Stimulated activated naive CD8-positive, alpha-beta T cell treated with anti-CD3 and anti-CD28 coated beads, Interleukin-15, amount 100 ng/mL, for 72 hours (primary cell): ENCODE measurements around the gene SHC3.

Experiments
- ATAC-seq: fragments of 150-1000 bp; cut with Tn5 transposase; 2 replicates; pipeline ENCODE4 v1.10.0; 2021; ENCODE audit warnings: mild to moderate bottlenecking, moderate library complexity
- DNase-seq, 2 donors: peaks; one replicate each; pipeline ENCODE4 v3.0.0; 2021 to 2022
- H3K27ac Mint-ChIP-seq, 2 donors: one replicate each; pipeline ENCODE4 v1.8.0; 2022; ENCODE audit warnings: mild to moderate bottlenecking in 2 of 2, mixed read lengths in 2 of 2, moderate library complexity in 2 of 2
- H3K27me3 Mint-ChIP-seq: one replicate; pipeline ENCODE4 v1.8.0; 2022; ENCODE audit warnings: mixed read lengths
- H3K4me1 Mint-ChIP-seq: one replicate; pipeline ENCODE4 v1.8.0; 2022; ENCODE audit warnings: mild to moderate bottlenecking, mixed read lengths
- H3K4me3 Mint-ChIP-seq, 2 donors: one replicate each; pipeline ENCODE4 v1.8.0; 2022; ENCODE audit warnings: mild to moderate bottlenecking in 2 of 2, mixed read lengths in 2 of 2, moderate library complexity in 1 of 2
- H3K9me3 Mint-ChIP-seq, 2 donors: one replicate each; pipeline ENCODE4 v1.8.0; 2022; ENCODE audit warnings: mixed read lengths in 2 of 2

The SHC3 gene

DNA sequence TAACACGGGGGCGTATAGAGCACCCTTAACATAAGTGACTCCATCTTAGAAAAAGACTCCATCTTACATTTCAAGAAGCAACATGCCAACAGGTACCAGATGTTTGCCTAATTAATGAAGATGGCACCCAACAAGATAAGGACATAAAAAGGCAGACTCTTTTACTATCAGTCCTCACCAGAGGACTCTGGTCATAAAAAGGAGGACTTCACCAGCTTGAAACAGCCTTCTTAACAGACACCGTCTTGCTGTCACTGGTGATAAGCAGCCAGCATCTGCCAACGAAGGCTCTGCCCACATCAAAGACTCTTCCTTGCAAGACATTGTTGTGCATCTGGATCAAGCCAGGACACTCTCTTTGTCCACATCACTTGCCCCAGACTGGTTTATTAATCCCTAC lies 107.0 kb downstream of the SHC3 start:
- Mint-ChIP-seq H3K9me3 (no peaks in the 10 kb centered on the region), H3K27me3 (peaks cover 6% of the 10 kb centered on the region), H3K27ac (no peak overlapping the region), H3K4me3 (no peak overlapping the region), H3K4me1 (no peaks in the 10 kb centered on the region)
- DNase-seq (no peak), ATAC-seq (no peak)

DNA sequence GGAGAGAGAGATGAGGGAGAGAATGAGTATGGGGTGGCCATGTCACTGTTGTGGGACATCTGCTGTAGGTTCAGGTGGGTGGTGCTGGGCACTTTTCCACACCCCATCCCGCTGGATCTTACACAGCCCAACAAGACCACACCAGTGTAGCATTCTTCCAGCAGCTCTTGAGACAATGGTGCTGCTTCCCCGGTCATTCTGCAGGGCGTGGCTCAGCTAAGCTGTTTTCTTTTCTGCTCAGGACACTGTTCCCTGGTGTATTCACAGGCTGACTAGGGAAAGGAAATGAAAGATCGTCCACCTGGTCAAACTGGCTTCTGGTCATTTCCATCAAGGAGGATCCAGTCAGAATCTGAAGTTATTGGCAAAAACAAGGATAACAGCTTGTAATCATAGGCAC lies 111.8 kb downstream of the SHC3 start:
- H3K4me3 Mint-ChIP-seq, result no peak overlapping the region
- ATAC-seq, result no peak
- H3K27me3 Mint-ChIP-seq, result peaks cover 7% of the 10 kb centered on the region
- DNase-seq, result no peak
- no peaks in the 10 kb centered on the region for H3K9me3 Mint-ChIP-seq
- H3K4me1 Mint-ChIP-seq, result no peaks in the 10 kb centered on the region
- no peak overlapping the region for H3K27ac Mint-ChIP-seq

DNA sequence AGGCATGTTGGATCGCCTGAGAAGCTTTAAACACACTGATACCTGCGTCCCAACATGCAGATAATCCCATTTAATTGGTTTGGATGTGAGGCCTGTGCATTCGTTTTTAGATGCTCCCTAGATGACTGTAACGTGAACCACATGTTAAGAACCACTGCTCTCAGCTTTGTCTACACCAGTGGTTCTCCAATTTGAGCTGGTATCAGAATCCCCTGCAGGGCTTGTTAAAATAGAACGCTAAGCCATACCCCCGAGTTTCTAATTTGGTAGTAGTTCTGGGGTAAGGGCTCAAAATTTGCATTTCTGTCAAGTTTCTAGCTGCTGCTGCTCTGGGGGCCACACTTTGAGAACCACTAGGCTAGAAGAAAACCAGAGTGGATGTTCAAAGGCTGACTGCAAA lies 112.7 kb downstream of the SHC3 start:
- peaks cover 7% of the 10 kb centered on the region for H3K27me3 Mint-ChIP-seq
- H3K9me3 Mint-ChIP-seq, result no peaks in the 10 kb centered on the region
- no peak for ATAC-seq
- no peak overlapping the region for H3K27ac Mint-ChIP-seq
- DNase-seq, result no peak
- H3K4me3 Mint-ChIP-seq, result no peak overlapping the region
- no peaks in the 10 kb centered on the region for H3K4me1 Mint-ChIP-seq

DNA sequence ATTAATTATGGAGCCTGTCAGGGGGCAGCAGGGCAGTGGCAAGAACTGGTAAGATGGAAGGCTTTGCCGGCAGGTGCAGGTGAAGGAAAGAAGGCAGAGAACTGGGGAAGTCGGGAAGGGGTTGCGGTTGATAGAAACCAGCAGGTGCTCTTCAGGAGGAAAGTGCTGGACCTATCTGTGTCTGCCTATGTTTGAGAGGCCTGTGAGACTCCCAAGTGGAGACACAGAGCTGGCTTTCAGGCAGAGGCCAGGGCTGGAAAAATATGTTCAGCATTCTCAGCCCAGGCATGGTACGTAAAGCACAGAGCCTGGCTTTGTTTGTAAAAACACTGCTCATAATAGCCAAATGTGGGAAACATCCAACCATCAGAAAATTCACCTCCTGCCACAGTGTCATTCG lies 117.8 kb downstream of the SHC3 start:
- no peaks in the 10 kb centered on the region for H3K27me3 Mint-ChIP-seq
- H3K9me3 Mint-ChIP-seq, result no peaks in the 10 kb centered on the region
- H3K4me3 Mint-ChIP-seq, result no peak overlapping the region
- H3K4me1 Mint-ChIP-seq, result no peaks in the 10 kb centered on the region
- no peak overlapping the region for H3K27ac Mint-ChIP-seq
- ATAC-seq, result no peak
- DNase-seq, result no peak

DNA sequence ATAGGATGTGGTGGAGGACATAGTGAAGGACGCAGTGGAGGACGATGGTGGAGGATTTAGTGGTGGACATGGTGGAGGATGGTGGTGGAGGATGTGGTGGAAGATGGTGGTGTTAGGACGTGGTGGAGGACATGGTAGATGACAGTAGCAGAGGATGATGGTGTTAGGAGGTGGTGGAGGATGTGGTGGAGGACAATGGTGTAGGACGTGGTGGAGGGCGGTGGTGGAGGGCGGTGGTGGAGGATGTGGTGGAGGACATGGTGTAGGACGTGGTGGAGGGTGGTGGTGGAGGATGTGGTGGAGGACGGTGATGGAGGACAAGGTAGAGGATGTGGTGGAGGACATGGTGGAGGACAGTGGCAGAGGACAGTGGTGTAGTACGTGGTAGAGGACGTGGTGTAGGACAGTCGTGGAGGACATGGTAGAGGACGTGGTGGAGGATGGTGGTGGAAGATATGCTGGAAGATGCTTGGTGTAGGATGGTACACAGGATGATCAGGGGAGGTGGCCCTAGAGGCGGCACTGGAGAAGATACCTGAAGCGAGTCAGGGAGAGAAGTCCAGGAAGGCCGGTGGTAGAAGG lies 118.6 kb downstream of the SHC3 start:
- ATAC-seq (peak; percentile 58), DNase-seq (peak in 1 of 2 donors; percentile 25)
- no peaks in the 10 kb centered on the region for H3K9me3 Mint-ChIP-seq
- no peak overlapping the region for H3K27ac Mint-ChIP-seq
- H3K27me3 Mint-ChIP-seq, result no peaks in the 10 kb centered on the region
- no peak overlapping the region for H3K4me3 Mint-ChIP-seq
- no peaks in the 10 kb centered on the region for H3K4me1 Mint-ChIP-seq

DNA sequence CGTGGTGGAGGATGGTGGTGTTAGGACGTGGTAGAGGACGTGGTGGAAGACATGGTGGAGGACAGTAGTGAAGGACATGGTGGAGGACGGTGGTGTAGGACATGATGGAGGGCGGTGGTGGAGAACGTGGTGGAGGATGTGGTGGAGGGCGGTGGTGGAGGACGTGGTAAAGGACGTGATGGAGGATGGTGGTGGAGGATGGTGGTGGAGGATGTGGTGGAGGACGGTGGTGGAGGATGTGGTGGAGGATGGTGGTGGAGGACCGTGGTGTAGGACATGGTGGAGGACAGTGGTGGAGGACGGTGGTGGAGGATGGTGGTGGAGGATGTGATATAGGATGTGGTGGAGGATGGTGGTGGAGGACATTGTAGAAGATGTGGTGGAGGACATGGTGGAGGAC lies 119.7 kb downstream of the SHC3 start:
- peak; percentile 13 for ATAC-seq
- no peaks in the 10 kb centered on the region for H3K27me3 Mint-ChIP-seq
- H3K4me1 Mint-ChIP-seq, result no peaks in the 10 kb centered on the region
- H3K27ac Mint-ChIP-seq, result no peak overlapping the region
- DNase-seq, result no peak
- no peaks in the 10 kb centered on the region for H3K9me3 Mint-ChIP-seq
- no peak overlapping the region for H3K4me3 Mint-ChIP-seq

DNA sequence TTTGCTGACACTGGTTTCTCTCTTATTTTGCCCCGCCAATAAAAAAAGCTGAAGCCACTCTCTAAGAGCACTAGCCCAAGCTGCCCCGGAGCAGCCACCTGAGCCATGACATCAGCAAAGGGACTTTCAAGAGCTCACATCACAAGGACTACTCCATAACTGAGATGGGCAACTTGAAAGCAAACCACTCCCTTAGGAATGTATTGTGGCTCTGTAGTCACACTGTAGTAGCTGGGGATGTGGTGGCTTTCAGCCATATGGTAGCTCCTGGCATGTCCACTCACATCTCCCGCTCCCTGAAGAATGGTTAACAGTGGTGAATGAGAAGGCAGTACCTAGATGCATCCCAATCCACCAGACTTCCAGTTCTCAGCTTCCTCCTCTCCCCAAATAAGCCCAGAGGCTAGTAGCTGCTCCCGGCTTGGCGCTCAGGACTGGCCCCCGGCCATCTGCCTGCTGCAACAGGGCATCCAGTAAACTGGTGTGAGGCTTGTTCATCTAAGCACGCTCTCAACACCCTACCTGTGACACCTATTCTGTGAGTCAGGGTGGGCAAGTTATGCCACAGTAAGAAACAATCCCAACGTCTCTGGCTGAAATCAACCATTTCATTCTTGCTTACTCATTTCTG lies 123.6 kb downstream of the SHC3 start:
- ATAC-seq (no peak), DNase-seq (no peak)
- Mint-ChIP-seq H3K4me3 (no peak overlapping the region), H3K4me1 (no peaks in the 10 kb centered on the region), H3K27me3 (no peaks in the 10 kb centered on the region), H3K27ac (no peak overlapping the region), H3K9me3 (no peaks in the 10 kb centered on the region)

DNA sequence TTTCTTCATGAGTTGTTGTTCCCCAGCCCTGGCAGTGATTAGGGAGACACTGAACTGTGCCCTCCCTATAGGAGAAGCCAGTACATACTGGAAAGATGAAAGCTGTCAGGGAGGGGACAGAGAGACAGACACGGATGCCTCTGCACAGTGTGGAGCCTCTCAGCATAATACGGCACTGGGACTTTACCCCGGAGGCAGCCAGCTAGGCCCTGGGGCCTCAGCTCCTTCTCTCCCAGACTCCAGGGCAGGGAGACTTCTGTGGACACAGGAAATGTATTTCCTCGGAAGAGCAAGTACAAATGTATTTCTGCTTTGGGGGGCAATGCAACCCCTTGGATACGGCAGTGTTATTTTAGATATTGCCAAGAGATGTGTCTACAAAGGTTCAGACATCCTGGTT lies 125.3 kb downstream of the SHC3 start:
- DNase-seq (no peak), ATAC-seq (no peak)
- Mint-ChIP-seq H3K4me3 (no peak overlapping the region), H3K27me3 (peaks cover under 1% of the 10 kb centered on the region), H3K27ac (no peak overlapping the region), H3K9me3 (no peaks in the 10 kb centered on the region), H3K4me1 (no peaks in the 10 kb centered on the region)

DNA sequence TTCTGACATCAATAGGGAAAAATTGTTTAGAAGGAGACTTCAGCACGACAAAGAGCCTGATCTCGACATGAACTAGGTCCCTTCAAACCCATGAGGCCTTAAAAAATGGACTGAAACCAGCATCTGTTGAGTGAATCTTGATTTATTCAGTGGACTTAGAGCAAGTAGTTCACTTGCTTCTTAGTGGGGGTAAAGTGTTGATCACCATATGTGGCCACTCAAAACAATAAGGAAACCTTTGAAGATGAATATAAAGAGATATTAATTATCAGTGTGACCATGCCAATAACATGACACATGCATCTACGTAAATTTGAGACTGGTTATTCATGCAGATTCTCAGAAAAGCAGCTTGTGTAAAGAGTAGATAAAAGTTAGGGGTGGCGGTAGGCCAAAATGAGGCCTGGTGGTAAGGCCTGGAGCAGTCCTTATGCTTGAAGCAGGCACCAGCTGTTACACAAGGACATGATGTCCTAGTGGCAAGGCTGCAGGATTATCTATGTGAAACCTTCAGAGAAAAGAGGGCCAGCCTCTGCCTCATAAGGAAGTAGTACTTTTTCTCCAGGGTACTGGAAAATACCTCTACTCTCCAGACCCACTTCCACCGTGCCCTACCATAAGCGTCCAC lies 126.0 kb downstream of the SHC3 start:
- Mint-ChIP-seq H3K27me3 (peaks cover 8% of the 10 kb centered on the region), H3K4me1 (no peaks in the 10 kb centered on the region), H3K4me3 (no peak overlapping the region), H3K27ac (no peak overlapping the region), H3K9me3 (no peaks in the 10 kb centered on the region)
- DNase-seq (no peak), ATAC-seq (no peak)

DNA sequence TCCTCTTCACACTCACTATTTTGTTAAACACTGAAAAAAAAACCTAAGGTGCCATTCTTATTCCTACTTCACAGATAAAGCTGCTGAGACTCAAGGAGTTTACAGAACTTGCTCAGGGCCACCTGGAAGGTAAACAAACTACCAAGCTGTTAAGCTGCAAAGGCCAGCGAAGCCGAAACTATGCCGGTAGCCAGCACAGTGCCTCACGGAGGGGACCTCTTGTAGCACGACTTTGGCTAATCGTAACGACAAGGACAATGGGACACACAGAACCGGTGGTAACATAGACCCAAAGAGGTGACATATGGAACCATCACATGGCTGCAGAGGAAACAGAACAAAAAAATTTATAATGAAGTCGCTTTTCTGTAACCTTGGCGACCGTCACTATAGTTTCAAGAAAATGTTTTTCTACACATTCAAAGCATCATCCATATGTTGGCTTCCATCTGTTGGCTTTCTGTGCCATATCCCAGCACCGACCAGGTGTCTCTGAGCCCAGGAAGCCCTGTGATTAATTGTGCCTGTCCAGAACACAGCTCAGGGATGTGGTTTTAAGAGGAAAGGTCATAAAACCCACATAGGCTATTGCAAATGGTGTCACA lies 127.1 kb downstream of the SHC3 start:
- DNase-seq, result no peak
- no peak for ATAC-seq
- peaks cover 18% of the 10 kb centered on the region for H3K27me3 Mint-ChIP-seq
- H3K4me1 Mint-ChIP-seq, result no peaks in the 10 kb centered on the region
- no peak overlapping the region for H3K27ac Mint-ChIP-seq
- H3K9me3 Mint-ChIP-seq, result no peaks in the 10 kb centered on the region
- no peak overlapping the region for H3K4me3 Mint-ChIP-seq

DNA sequence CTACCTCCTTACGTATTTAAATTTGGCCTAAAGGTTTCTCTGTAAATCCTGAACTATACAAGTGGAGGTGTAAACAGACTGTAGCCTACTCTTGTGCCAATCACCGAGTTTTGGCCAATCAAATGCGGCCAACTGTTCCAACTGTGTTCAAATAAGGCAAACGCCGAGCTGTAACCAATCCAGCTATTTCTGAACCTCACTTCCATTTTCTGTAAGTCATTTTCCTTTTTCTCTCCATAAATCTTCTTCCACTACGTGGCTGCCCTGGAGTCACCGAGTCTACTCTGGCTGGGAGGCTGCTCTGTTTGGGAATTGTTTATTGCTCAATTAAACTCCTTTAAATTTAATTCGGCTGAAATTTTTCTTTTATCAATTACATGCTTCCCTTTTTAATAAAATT lies 129.0 kb downstream of the SHC3 start:
- no peaks in the 10 kb centered on the region for H3K4me1 Mint-ChIP-seq
- DNase-seq, result no peak

DNA sequence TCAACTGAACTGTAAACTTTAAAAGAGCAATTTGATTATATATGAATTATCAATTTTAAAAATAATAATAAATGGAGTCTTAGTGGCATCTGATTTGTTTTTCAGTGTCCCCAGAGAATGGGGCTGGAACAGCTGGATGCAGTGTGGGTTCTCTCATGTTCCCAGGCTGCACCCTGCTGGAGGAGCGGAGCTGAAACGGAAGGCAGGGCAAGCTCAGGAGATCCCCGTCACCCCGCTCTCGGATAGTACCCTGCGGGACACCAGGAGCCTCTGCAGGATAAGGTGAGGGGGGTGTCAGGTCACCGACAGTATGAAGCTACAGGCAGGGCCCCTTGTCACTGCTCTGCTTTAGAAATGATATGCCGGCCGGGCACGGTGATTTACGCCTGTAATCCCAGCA lies 130.0 kb downstream of the SHC3 start:
- H3K4me3 Mint-ChIP-seq, result no peak overlapping the region
- no peaks in the 10 kb centered on the region for H3K4me1 Mint-ChIP-seq
- ATAC-seq (no peak), DNase-seq (no peak)
- no peak overlapping the region for H3K27ac Mint-ChIP-seq
- H3K27me3 Mint-ChIP-seq, result peaks cover 30% of the 10 kb centered on the region
- no peaks in the 10 kb centered on the region for H3K9me3 Mint-ChIP-seq

More for the DNA sequence above, 129.0 kb downstream of the SHC3 start:
- peaks cover 29% of the 10 kb centered on the region for H3K27me3 Mint-ChIP-seq
- no peak for ATAC-seq
- no peak overlapping the region for H3K4me3 Mint-ChIP-seq
- no peaks in the 10 kb centered on the region for H3K9me3 Mint-ChIP-seq
- no peak overlapping the region for H3K27ac Mint-ChIP-seq

DNA sequence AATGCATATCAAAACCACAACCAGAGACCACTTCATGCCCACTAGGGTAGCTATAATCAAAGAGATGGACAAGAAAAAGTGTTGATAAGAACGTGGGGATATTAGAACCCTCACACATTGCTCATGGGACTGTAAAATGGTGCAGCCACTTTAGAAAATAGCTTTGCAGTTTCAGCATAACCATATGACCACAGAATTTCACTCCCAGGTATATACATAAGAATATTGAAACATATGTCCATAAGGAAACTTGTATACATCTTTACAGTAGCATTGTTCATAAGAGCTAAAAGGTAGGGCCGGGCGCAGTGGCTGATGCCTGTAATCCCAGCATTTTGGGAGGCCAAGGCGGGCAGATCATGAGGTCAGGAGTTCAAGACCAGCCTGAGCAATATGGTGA lies 131.0 kb downstream of the SHC3 start:
- no peak for ATAC-seq
- no peak for DNase-seq
- peaks cover 30% of the 10 kb centered on the region for H3K27me3 Mint-ChIP-seq
- no peaks in the 10 kb centered on the region for H3K9me3 Mint-ChIP-seq
- H3K27ac Mint-ChIP-seq, result no peak overlapping the region
- H3K4me1 Mint-ChIP-seq, result no peaks in the 10 kb centered on the region
- H3K4me3 Mint-ChIP-seq, result no peak overlapping the region

DNA sequence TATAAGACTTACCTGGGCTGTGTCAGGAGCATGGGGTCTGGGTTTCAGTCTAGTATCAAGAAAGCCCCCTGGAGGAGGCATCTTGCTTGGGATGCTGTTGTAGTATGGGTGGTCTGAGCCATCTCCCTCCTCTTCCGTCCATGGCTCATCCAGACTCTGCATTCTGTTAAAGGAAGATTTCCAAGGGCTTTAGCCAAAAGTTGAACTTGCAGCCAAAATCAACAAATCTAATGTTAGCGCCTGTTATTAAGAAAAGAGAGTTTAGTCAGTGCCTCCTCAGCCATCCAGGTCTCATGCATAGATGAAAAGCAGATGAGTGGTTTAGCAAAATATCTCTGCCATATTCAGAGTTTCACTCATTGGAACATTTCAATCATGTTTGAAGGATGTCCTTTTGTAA lies 131.8 kb downstream of the SHC3 start:
- peaks cover 30% of the 10 kb centered on the region for H3K27me3 Mint-ChIP-seq
- no peak overlapping the region for H3K27ac Mint-ChIP-seq
- H3K4me1 Mint-ChIP-seq, result no peaks in the 10 kb centered on the region
- H3K9me3 Mint-ChIP-seq, result no peaks in the 10 kb centered on the region
- DNase-seq (no peak), ATAC-seq (no peak)
- no peak overlapping the region for H3K4me3 Mint-ChIP-seq

DNA sequence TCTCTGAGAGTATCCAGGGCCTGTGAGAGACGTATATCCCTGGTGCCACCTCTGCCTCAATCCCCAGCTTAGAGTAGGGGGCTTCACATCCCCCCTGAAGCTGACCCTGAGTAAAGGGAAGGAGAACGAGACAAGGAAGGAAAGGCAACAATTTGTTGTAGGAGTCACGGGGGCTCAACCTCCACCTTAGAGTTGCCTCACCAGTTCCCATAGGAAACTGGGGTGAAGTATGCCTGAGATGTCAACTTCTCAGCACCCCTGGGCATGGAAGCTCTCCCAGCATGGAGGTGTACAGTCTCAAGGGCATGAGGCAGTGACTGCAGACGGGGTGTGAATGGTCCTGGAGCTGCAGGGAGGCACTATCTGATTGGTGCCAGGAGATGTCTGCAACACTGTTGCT lies 133.7 kb downstream of the SHC3 start:
- H3K9me3 Mint-ChIP-seq, result no peaks in the 10 kb centered on the region
- DNase-seq (no peak), ATAC-seq (no peak)
- peaks cover 30% of the 10 kb centered on the region for H3K27me3 Mint-ChIP-seq
- no peak overlapping the region for H3K27ac Mint-ChIP-seq
- no peak overlapping the region for H3K4me3 Mint-ChIP-seq
- H3K4me1 Mint-ChIP-seq, result no peaks in the 10 kb centered on the region

DNA sequence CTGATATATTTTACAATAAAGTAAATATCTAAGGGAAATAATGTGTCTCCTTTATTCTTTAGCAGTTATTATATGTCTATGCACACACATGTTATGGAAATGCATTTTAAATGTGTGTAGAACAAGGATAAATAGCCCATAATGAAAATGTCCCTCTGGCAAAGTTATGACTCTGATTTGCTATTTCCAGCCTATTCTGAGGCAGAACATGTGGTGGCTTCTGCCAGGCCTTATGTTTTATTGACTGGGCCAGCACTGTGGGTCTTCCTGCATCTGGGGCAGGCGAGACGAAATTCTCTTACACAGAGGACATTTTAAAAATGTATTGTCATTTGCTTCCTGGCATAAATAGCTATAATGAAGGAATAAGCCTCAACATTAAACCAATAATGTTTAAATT lies 134.5 kb downstream of the SHC3 start:
- H3K9me3 Mint-ChIP-seq, result no peaks in the 10 kb centered on the region
- no peak for ATAC-seq

More for the DNA sequence above, 134.5 kb downstream of the SHC3 start:
- DNase-seq, result no peak
- no peak overlapping the region for H3K27ac Mint-ChIP-seq
- H3K4me1 Mint-ChIP-seq, result no peaks in the 10 kb centered on the region
- H3K4me3 Mint-ChIP-seq, result no peak overlapping the region
- H3K27me3 Mint-ChIP-seq, result peaks cover 30% of the 10 kb centered on the region
